Right lobe of liver (tissue), 6 donors: ENCODE results near the gene RNF32. TPM values are rescaled to one million over a fixed set of nuclear protein-coding genes. Genes with fewer than 3 reads are reported as not detected.

ENCODE experiments used
- ATAC-seq, 4 donors: fragments of 200-7000 bp; cut with Tn5 transposase; one replicate each; pipeline ENCODE4 v1.9.1; 2020; ENCODE audit warnings: mild to moderate bottlenecking in 4 of 4, moderate library complexity in 4 of 4
- DNase-seq, 3 donors: peaks; one replicate each; pipeline ENCODE4 v3.0.0-alpha.2; 2020
- H3K27ac ChIP-seq, 3 donors: fragments of 200-600 bp; one replicate each; pipeline ENCODE4 v1.8.0; 2022
- H3K27me3 ChIP-seq, 2 donors: fragments of 200-600 bp; one replicate each; pipeline ENCODE4 v1.8.0; 2022
- H3K36me3 ChIP-seq, 4 donors: fragments of 200-600 bp; sonication (generic) in 1 of 4; one replicate each; pipeline versions ENCODE4 v1.5.1 to v1.8.0; 2017 to 2022; ENCODE audit warnings: control low read depth in 1 of 4
- H3K4me1 ChIP-seq, 4 donors: fragments of 200-600 bp; sonication (generic) in 1 of 4; one replicate each; pipeline versions ENCODE4 v1.5.1 to v1.8.0; 2017 to 2022; ENCODE audit warnings: control low read depth in 1 of 4
- H3K4me3 ChIP-seq, 3 donors: fragments of 200-600 bp; one replicate each; pipeline ENCODE4 v1.8.0; 2022
- H3K9me3 ChIP-seq, 4 donors: fragments of 200-600 bp; sonication (generic) in 1 of 4; one replicate each; pipeline versions ENCODE4 v1.5.1 to v1.8.0; 2017 to 2022; ENCODE audit warnings: control low read depth in 1 of 4
- POLR2A ChIP-seq: fragments of 450-650 bp; IDR thresholded peaks from one replicate; pipeline ENCODE4 v1.6.1; 2017; ENCODE audit warnings: antibody characterized with exemption, mild to moderate bottlenecking
- WGBS: methylation state at CpG from one replicate; pipeline ENCODE4 v1.1.6; 2018; ENCODE audit warnings: low coverage, low lambda C conversion rate; ENCODE audit not compliant: insufficient coverage; ENCODE audit errors: missing lambda C conversion rate; 5-methylcytosine and 5-hydroxymethylcytosine counted together
- intact Hi-C, 2 donors: fragments of 100-400 bp; cut with DNase I; formaldehyde crosslinking; loops; one replicate each; pipeline versions ENCODE4 v1.11.2 to v1.14.1; 2022
- total RNA-seq, 6 experiments: library from RNA; depleted of rRNA in 2 of 6; stranded (reverse); fragments of >200 nt in 2 of 6; fragmentation: NEBNext Ultra II Directional in 3 of 6; extraction: Animal tissue kit (Norgen Biotek cat#: 25700) in 3 of 6; gene quantifications; one replicate each; pipeline versions ENCODE4 v1.1.0 to v1.2.4, GENCODE V29; 2016 to 2023
- TF ChIP-seq, protein P1 (sequence below), 4 donors: fragments of 200-600 bp in 3 of 4; fragments of 450-650 bp in 1 of 4; IDR thresholded peaks; one replicate each; pipeline versions ENCODE4 v1.5.1 to v1.8.0; 2016 to 2022; ENCODE audit warnings: antibody characterized with exemption in 4 of 4, mild to moderate bottlenecking in 2 of 4
- donor health status: DM: no; HTN: yes; CAD: no.
- donor health status: DM: no; HTN: no; CAD: no.
- donor health status: DM: no; HTN: no; CAD: no.
- donor health status: DM: no; HTN: yes; CAD: no.
- donor health status: DM: no; HTN: yes; CAD: no.

The RNF32 gene
- total RNA-seq, 6 experiments from 2014 or later = 0.23 to 0.84 (median 0.66) TPM; not detected in 1

DNA sequence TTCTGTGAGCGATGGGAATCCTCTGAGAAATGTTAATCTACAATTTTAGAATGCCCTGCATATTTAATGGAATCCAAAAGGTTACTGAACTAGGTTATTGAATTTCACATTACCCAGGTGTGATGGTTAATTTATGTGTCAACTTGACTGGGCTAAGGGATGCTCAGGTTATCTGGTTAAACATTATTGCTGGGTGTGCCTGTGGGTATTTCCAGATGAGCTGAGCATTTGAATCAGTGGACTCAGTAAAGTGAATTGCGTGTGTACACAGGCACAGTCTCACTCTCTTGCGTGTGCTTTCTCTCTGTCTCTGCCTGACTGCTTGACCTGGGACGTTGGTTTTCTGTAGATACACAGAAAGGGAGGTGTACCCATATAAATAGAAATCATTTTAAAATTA, 21.7 kb downstream of the RNF32 start:
- no peaks in the 10 kb centered on the region for H3K36me3 ChIP-seq
- no peak overlapping the region for H3K4me3 ChIP-seq
- TF ChIP-seq, protein P1, sequence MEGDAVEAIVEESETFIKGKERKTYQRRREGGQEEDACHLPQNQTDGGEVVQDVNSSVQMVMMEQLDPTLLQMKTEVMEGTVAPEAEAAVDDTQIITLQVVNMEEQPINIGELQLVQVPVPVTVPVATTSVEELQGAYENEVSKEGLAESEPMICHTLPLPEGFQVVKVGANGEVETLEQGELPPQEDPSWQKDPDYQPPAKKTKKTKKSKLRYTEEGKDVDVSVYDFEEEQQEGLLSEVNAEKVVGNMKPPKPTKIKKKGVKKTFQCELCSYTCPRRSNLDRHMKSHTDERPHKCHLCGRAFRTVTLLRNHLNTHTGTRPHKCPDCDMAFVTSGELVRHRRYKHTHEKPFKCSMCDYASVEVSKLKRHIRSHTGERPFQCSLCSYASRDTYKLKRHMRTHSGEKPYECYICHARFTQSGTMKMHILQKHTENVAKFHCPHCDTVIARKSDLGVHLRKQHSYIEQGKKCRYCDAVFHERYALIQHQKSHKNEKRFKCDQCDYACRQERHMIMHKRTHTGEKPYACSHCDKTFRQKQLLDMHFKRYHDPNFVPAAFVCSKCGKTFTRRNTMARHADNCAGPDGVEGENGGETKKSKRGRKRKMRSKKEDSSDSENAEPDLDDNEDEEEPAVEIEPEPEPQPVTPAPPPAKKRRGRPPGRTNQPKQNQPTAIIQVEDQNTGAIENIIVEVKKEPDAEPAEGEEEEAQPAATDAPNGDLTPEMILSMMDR (IDR thresholded peaks at IDR 0.05) = no peak
- no peak for TF ChIP-seq POLR2A
- DNase-seq (no peak), ATAC-seq (peak in 1 of 4 donors; percentile 39)
- intact Hi-C loops = no loop called here
- H3K4me1 ChIP-seq = no peaks in the 10 kb centered on the region
- 58% methylated on average over 4 of the region's 4 CpGs for WGBS
- H3K27me3 ChIP-seq = no peaks in the 10 kb centered on the region
- no peak overlapping the region for H3K27ac ChIP-seq
- H3K9me3 ChIP-seq = no peaks in the 10 kb centered on the region

DNA sequence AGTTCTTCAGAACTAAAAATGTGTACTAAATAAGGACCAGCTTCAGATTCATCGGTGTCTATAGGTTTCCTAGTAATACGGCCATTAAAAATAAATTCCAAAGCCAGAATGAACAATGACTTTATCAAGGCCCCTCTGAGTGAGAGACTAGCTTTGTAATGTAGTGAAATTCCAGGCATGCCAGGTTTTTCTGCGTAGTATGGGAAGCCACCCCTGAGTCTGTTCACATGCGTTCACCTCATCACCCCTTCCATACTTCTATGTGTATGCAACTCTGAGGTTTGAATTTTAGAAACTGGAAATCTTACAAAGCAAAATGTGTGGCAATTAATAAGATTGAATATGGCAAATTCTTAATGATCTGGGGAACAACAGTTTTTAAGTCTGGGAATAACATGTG, 24.5 kb downstream of the RNF32 start:
- no peaks in the 10 kb centered on the region for H3K4me1 ChIP-seq
- no peak for DNase-seq
- no peaks in the 10 kb centered on the region for H3K27me3 ChIP-seq
- H3K9me3 ChIP-seq = no peaks in the 10 kb centered on the region
- H3K27ac ChIP-seq = no peak overlapping the region
- no peaks in the 10 kb centered on the region for H3K36me3 ChIP-seq
- no peak for TF ChIP-seq POLR2A
- TF ChIP-seq, protein P1 (IDR thresholded peaks at IDR 0.05) = no peak
- intact Hi-C loops = no loop called here
- WGBS = 87% methylated on average over 4 of the region's 4 CpGs
- no peak overlapping the region for H3K4me3 ChIP-seq
- no peak for ATAC-seq

DNA sequence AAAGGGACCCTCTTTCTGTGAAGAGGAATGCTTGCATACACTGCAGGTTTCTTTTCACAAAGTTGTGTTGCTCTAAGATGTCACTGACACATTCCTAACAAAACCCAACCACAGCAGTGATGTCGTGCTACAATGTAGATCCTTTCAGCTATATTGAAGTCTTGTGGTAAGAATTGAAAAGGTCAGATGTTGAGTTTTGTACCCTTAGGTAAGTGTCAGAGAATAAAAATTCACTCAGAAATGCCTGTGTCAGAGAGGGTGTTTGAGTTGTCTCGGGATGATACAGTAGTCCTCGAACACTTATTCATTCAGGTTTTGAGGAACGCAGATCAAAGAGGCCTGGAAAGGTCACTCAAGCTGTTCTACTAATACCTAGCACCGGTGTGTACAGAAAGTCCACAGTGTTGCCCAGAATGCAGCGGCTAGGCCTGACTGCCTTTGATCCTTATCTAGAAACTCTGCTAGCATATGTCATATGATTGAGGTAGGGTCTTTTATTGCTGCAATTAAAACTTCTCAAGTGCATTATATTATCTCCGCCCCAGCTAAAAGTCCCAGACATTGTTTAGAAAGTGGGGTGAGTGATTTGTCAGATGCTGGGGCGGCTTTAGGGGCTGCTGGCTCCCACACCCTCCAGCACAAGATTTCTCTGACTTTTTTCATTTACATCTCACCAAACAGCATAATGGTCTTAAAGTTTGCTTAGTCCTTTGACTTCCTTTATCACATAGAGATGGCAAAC, 26.0 kb downstream of the RNF32 start:
- 74% methylated on average over 7 of the region's 8 CpGs for WGBS
- H3K36me3 ChIP-seq = no peaks in the 10 kb centered on the region
- H3K27me3 ChIP-seq = no peaks in the 10 kb centered on the region
- no peak for DNase-seq
- no peaks in the 10 kb centered on the region for H3K9me3 ChIP-seq
- H3K4me3 ChIP-seq = no peak overlapping the region
- H3K4me1 ChIP-seq = no peaks in the 10 kb centered on the region
- no peak for ATAC-seq
- no peak overlapping the region for H3K27ac ChIP-seq
- TF ChIP-seq, protein P1 (IDR thresholded peaks at IDR 0.05) = no peak
- no peak for TF ChIP-seq POLR2A
- intact Hi-C loops = no loop called here

DNA sequence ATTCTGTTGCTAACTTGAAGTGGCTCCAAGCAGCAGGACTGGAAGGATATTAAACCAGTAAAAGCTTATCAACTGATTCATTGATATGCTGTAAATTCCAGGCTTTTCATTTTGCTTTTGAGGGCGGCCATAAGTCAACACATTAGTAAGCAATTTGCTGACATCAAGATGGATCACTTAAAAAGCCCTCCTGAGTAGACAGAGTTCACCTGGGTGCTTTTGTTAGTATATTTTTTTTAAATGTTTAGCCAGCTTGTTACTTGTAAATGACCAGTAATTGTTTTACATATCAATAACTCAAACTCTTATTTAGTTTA, 26.5 kb downstream of the RNF32 start:
- H3K9me3 ChIP-seq = no peaks in the 10 kb centered on the region
- TF ChIP-seq, protein P1 (IDR thresholded peaks at IDR 0.05) = no peak
- TF ChIP-seq POLR2A = no peak
- H3K27me3 ChIP-seq = no peaks in the 10 kb centered on the region
- no peak overlapping the region for H3K27ac ChIP-seq
- H3K36me3 ChIP-seq = no peaks in the 10 kb centered on the region
- intact Hi-C loops = no loop called here
- WGBS = 71% methylated on average over 1 of the region's 1 CpG
- no peaks in the 10 kb centered on the region for H3K4me1 ChIP-seq
- no peak overlapping the region for H3K4me3 ChIP-seq
- no peak for DNase-seq
- no peak for ATAC-seq
